ENCODE data around the gene ARNT2.

DNA sequence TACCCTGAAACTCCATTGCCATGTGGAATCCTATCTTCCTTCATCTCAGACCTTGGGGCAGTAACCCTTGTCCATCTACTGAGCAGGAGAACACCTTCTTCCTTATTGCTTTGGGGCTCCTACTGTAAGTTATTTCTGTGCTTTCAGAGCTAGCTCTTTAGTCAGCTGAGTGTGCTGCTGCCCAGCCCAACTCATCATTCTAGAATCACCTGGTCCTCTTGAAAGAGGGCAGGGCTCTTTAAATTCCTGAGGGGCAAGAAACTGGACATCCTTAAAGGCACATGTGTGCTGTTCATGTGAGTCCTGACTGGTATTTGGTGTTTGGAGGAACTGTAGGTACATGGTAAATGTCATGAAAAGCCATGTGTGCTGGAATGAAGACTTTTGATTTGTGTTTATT is 140.9 kb downstream of the ARNT2 start:
- TF ChIP-seq, protein P1, sequence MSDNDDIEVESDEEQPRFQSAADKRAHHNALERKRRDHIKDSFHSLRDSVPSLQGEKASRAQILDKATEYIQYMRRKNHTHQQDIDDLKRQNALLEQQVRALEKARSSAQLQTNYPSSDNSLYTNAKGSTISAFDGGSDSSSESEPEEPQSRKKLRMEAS (IDR thresholded peaks at IDR 0.05; ENCODE audit: low read depth, low read length) = no peak
- TF ChIP-seq, protein P2, sequence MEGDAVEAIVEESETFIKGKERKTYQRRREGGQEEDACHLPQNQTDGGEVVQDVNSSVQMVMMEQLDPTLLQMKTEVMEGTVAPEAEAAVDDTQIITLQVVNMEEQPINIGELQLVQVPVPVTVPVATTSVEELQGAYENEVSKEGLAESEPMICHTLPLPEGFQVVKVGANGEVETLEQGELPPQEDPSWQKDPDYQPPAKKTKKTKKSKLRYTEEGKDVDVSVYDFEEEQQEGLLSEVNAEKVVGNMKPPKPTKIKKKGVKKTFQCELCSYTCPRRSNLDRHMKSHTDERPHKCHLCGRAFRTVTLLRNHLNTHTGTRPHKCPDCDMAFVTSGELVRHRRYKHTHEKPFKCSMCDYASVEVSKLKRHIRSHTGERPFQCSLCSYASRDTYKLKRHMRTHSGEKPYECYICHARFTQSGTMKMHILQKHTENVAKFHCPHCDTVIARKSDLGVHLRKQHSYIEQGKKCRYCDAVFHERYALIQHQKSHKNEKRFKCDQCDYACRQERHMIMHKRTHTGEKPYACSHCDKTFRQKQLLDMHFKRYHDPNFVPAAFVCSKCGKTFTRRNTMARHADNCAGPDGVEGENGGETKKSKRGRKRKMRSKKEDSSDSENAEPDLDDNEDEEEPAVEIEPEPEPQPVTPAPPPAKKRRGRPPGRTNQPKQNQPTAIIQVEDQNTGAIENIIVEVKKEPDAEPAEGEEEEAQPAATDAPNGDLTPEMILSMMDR (IDR thresholded peaks at IDR 0.05; ENCODE audit: low read depth, low read length) = no peak
- TF ChIP-seq POLR2A (IDR thresholded peaks at IDR 0.05; ENCODE audit: extremely low read depth, insufficient read length) = no peak
- no peak for TF ChIP-seq MYC (IDR thresholded peaks at IDR 0.05; ENCODE audit: low read depth, low read length)

Measured in NB4 (cell line).